Measurements from ENCODE around the gene KLHDC7A. TPM values are rescaled to one million over a fixed set of nuclear protein-coding genes. Genes with fewer than 3 reads are reported as not detected.

KLHDC7A gene
- total and polyA plus RNA-seq, 4 donors = not detected

DNA sequence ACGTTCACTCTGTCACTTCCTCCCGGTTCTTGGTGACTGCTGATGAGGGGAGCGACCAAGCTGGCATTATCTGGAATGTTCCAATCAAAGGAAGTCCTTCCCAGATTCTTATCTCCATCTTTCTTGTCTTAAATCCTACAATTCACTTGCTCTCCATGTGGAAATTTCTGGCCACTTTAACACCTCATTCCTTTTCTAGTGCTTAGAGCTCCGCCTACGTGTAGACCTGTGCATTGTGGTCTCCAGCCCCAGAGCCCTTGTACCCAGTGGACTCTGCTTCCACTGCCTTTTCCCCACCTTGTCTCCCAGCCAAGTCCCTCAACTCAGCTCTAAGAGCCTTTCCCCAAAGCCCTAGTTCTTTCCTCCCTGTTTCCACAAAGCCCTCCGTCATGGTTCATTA lies 12.2 kb upstream of the KLHDC7A start:
- ATAC-seq (ENCODE audit: low FRiP score) (no peak), DNase-seq (peak in 1 of 2 donors; percentile 11)
- H3K27ac ChIP-seq (ENCODE audit: low read depth in 1 of 2, low read length in 2 of 2) = no peak overlapping the region
- intact Hi-C loops (cut with DNase I) = no loop called here
- no peaks in the 10 kb centered on the region for H3K4me1 ChIP-seq (ENCODE audit: control insufficient read depth in 1 of 2, insufficient read depth in 2 of 2, low read length in 2 of 2)
- H3K4me3 ChIP-seq (ENCODE audit: low read length in 2 of 2) = no peak overlapping the region
- no peaks in the 10 kb centered on the region for H3K9me3 ChIP-seq (ENCODE audit: control insufficient read depth, low read length)
- no peaks in the 10 kb centered on the region for H3K27me3 ChIP-seq (ENCODE audit: control insufficient read depth in 1 of 2, insufficient read depth in 2 of 2, low read length in 1 of 2)
- no peaks in the 10 kb centered on the region for H3K36me3 ChIP-seq (ENCODE audit: control insufficient read depth in 1 of 2, insufficient read depth in 2 of 2, low read length in 1 of 2)
- 69 to 78% methylated on average over 6 of the region's 6 CpGs for WGBS, 2 donors

- Histone ChIP-seq H3K4me3 (ENCODE audit: low read length in 2 of 2) (no peak overlapping the region), H3K9me3 (ENCODE audit: control insufficient read depth, low read length) (peaks cover under 1% of the 10 kb centered on the region), H3K27me3 (ENCODE audit: control insufficient read depth in 1 of 2, insufficient read depth in 2 of 2, low read length in 1 of 2) (no peaks in the 10 kb centered on the region), H3K27ac (ENCODE audit: low read depth in 1 of 2, low read length in 2 of 2) (no peak overlapping the region), H3K36me3 (ENCODE audit: control insufficient read depth in 1 of 2, insufficient read depth in 2 of 2, low read length in 1 of 2) (no peaks in the 10 kb centered on the region), H3K4me1 (ENCODE audit: control insufficient read depth in 1 of 2, insufficient read depth in 2 of 2, low read length in 2 of 2) (no peaks in the 10 kb centered on the region)
- WGBS, 2 donors = 33 to 53% methylated on average over 8 of the region's 8 CpGs
- ATAC-seq (ENCODE audit: low FRiP score) = no peak
- intact Hi-C loops (cut with DNase I) = no loop called here
- DNase-seq = no peak
Observed at GRCh38 chr1:18469514-18469913, 11.2 kb upstream of the KLHDC7A start.

DNA sequence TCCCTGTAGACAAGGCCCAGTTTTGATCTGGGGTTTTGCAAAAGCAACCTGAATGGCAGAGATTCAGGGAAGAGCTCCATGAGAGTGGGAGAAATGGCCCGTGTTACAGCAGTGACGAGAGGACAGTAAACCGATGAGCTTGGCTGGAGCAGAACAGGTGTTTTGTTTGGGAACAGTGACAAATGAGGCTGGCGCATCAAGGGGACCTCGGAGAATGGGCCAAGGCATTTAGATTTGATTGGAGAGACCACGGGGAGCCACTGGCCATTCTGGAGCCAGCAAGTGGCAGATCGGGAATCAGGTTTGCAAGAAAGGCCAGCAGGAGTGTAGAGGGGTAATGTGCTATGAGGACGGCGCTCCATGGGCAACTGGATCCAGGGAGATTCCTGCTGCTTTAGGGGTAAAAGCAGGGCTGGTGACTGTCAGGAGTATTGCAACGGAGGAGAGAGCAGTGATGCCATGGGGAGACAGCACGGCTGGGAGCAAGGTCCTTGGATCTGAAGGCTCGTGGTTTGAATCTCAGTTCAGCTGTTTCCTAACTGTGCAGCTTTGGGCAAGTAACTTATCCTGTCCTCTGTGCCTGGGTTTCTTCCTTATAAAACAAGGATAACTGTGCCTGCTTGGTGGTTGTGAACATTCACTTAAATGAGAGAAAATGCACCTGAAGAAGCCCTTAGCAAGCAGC lies 9.9 kb upstream of the KLHDC7A start:
- 56 to 59% methylated on average over 12 of the region's 12 CpGs for WGBS, 2 donors
- intact Hi-C loops (cut with DNase I) = no loop called here
- ATAC-seq (ENCODE audit: low FRiP score) (no peak), DNase-seq (peak in 1 of 2 donors; percentile 31)
- no peak overlapping the region for H3K27ac ChIP-seq (ENCODE audit: low read depth in 1 of 2, low read length in 2 of 2)
- peaks cover 1% of the 10 kb centered on the region for H3K9me3 ChIP-seq (ENCODE audit: control insufficient read depth, low read length)
- no peaks in the 10 kb centered on the region for H3K4me1 ChIP-seq (ENCODE audit: control insufficient read depth in 1 of 2, insufficient read depth in 2 of 2, low read length in 2 of 2)
- no peak overlapping the region for H3K4me3 ChIP-seq (ENCODE audit: low read length in 2 of 2)
- H3K36me3 ChIP-seq (ENCODE audit: control insufficient read depth in 1 of 2, insufficient read depth in 2 of 2, low read length in 1 of 2) = no peaks in the 10 kb centered on the region
- no peaks in the 10 kb centered on the region for H3K27me3 ChIP-seq (ENCODE audit: control insufficient read depth in 1 of 2, insufficient read depth in 2 of 2, low read length in 1 of 2)

- H3K36me3 ChIP-seq (ENCODE audit: control insufficient read depth in 1 of 2, insufficient read depth in 2 of 2, low read length in 1 of 2) = no peaks in the 10 kb centered on the region
- no peaks in the 10 kb centered on the region for H3K27me3 ChIP-seq (ENCODE audit: control insufficient read depth in 1 of 2, insufficient read depth in 2 of 2, low read length in 1 of 2)
- DNase-seq (no peak), ATAC-seq (ENCODE audit: low FRiP score) (no peak)
- H3K9me3 ChIP-seq (ENCODE audit: control insufficient read depth, low read length) = peaks cover 1% of the 10 kb centered on the region
- 72 to 75% methylated on average over 11 of the region's 11 CpGs for WGBS, 2 donors
- no peak overlapping the region for H3K4me3 ChIP-seq (ENCODE audit: low read length in 2 of 2)
- no peak overlapping the region for H3K27ac ChIP-seq (ENCODE audit: low read depth in 1 of 2, low read length in 2 of 2)
- intact Hi-C loops (cut with DNase I) = no loop called here
- no peaks in the 10 kb centered on the region for H3K4me1 ChIP-seq (ENCODE audit: control insufficient read depth in 1 of 2, insufficient read depth in 2 of 2, low read length in 2 of 2)
Observed at GRCh38 chr1:18473195-18473815, 7.4 kb upstream of the KLHDC7A start.

- H3K9me3 ChIP-seq (ENCODE audit: control insufficient read depth, low read length) = peaks cover 1% of the 10 kb centered on the region
- no peaks in the 10 kb centered on the region for H3K27me3 ChIP-seq (ENCODE audit: control insufficient read depth in 1 of 2, insufficient read depth in 2 of 2, low read length in 1 of 2)
- intact Hi-C loops (cut with DNase I) = no loop called here
- H3K36me3 ChIP-seq (ENCODE audit: control insufficient read depth in 1 of 2, insufficient read depth in 2 of 2, low read length in 1 of 2) = no peaks in the 10 kb centered on the region
- H3K4me3 ChIP-seq (ENCODE audit: low read length in 2 of 2) = no peak overlapping the region
- 84 to 87% methylated on average over 10 of the region's 10 CpGs for WGBS, 2 donors
- ATAC-seq (ENCODE audit: low FRiP score) (no peak), DNase-seq (no peak)
- no peaks in the 10 kb centered on the region for H3K4me1 ChIP-seq (ENCODE audit: control insufficient read depth in 1 of 2, insufficient read depth in 2 of 2, low read length in 2 of 2)
- no peak overlapping the region for H3K27ac ChIP-seq (ENCODE audit: low read depth in 1 of 2, low read length in 2 of 2)
Observed at GRCh38 chr1:18474559-18475175, 6.1 kb upstream of the KLHDC7A start.

- Histone ChIP-seq H3K36me3 (ENCODE audit: control insufficient read depth in 1 of 2, insufficient read depth in 2 of 2, low read length in 1 of 2) (no peaks in the 10 kb centered on the region), H3K9me3 (ENCODE audit: control insufficient read depth, low read length) (peaks cover 1% of the 10 kb centered on the region), H3K4me1 (ENCODE audit: control insufficient read depth in 1 of 2, insufficient read depth in 2 of 2, low read length in 2 of 2) (no peaks in the 10 kb centered on the region), H3K4me3 (ENCODE audit: low read length in 2 of 2) (no peak overlapping the region), H3K27me3 (ENCODE audit: control insufficient read depth in 1 of 2, insufficient read depth in 2 of 2, low read length in 1 of 2) (no peaks in the 10 kb centered on the region), H3K27ac (ENCODE audit: low read depth in 1 of 2, low read length in 2 of 2) (no peak overlapping the region)
- 61 to 65% methylated on average over 10 of the region's 10 CpGs for WGBS, 2 donors
- ATAC-seq (ENCODE audit: low FRiP score) = no peak
- intact Hi-C loops (cut with DNase I) = no loop called here
- no peak for DNase-seq
Observed at GRCh38 chr1:18475234-18475905, 5.4 kb upstream of the KLHDC7A start.

GRCh38 chr1:18479454-18479853 lies 1.3 kb upstream of the KLHDC7A start:
- intact Hi-C loops (cut with DNase I) = no loop called here
- no peak overlapping the region for H3K4me3 ChIP-seq (ENCODE audit: low read length in 2 of 2)
- H3K27ac ChIP-seq (ENCODE audit: low read depth in 1 of 2, low read length in 2 of 2) = no peak overlapping the region
- DNase-seq (no peak), ATAC-seq (ENCODE audit: low FRiP score) (no peak)
- no peaks in the 10 kb centered on the region for H3K4me1 ChIP-seq (ENCODE audit: control insufficient read depth in 1 of 2, insufficient read depth in 2 of 2, low read length in 2 of 2)
- peaks cover 1% of the 10 kb centered on the region for H3K9me3 ChIP-seq (ENCODE audit: control insufficient read depth, low read length)
- WGBS, 2 donors = 75% methylated on average over 8 of the region's 8 CpGs
- no peaks in the 10 kb centered on the region for H3K36me3 ChIP-seq (ENCODE audit: control insufficient read depth in 1 of 2, insufficient read depth in 2 of 2, low read length in 1 of 2)
- no peaks in the 10 kb centered on the region for H3K27me3 ChIP-seq (ENCODE audit: control insufficient read depth in 1 of 2, insufficient read depth in 2 of 2, low read length in 1 of 2)

DNA sequence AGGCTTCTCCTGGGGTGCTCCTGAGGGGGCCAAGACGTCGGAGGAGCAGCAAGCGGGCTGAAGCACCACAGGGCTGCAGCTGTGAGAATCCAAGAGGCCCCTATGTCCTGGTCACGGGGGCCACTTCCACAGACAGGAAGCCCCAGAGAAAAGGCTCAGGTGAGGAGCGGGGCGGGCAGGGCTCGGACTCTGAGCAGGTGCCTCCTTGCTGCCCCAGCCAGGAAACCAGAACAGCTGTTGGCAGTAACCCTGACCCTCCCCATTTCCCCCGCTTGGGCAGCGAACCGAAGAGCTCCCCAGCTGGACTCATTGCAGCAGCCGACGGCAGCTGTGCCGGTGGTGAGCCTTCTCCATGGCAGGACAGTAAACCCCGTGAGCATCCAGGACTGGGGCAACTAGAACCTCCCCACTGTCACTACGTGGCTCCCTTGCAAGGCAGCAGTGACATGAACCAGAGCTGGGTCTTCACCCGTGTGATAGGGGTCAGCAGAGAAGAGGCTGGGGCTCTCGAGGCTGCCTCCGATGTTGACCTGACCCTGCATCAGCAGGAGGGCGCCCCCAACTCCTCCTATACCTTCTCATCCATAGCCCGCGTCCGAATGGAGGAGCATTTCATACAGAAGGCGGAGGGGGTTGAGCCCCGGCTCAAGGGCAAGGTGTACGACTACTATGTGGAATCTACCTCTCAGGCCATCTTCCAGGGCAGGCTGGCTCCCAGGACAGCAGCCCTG lies 625 bp downstream of the KLHDC7A start:
- ATAC-seq (ENCODE audit: low FRiP score) (no peak), DNase-seq (no peak)
- H3K9me3 ChIP-seq (ENCODE audit: control insufficient read depth, low read length) = no peaks in the 10 kb centered on the region
- 67 to 76% methylated on average over 23 to 25 of the region's 25 CpGs for WGBS, 2 donors
- no peaks in the 10 kb centered on the region for H3K4me1 ChIP-seq (ENCODE audit: control insufficient read depth in 1 of 2, insufficient read depth in 2 of 2, low read length in 2 of 2)
- intact Hi-C loops (cut with DNase I) = no loop called here
- H3K27me3 ChIP-seq (ENCODE audit: control insufficient read depth in 1 of 2, insufficient read depth in 2 of 2, low read length in 1 of 2) = no peaks in the 10 kb centered on the region
- no peaks in the 10 kb centered on the region for H3K36me3 ChIP-seq (ENCODE audit: control insufficient read depth in 1 of 2, insufficient read depth in 2 of 2, low read length in 1 of 2)
- H3K27ac ChIP-seq (ENCODE audit: low read depth in 1 of 2, low read length in 2 of 2) = no peak overlapping the region
- H3K4me3 ChIP-seq (ENCODE audit: low read length in 2 of 2) = no peak overlapping the region

All from aorta (tissue), 5 donors.